ENCODE measurements around the gene MYO1G.
"Not testable (repeated sequence)": the region's sequence is repeated elsewhere in the genome, so short reads cannot be mapped to it uniquely, and the experiment has no call there.

MYO1G gene

GRCh38 chr7:44936322-44936721, 42.5 kb downstream of the MYO1G start:
- no peak for DNase-seq (ENCODE audit: low read depth)

- no peak for DNase-seq (ENCODE audit: low read depth)
These were observed 43.2 kb downstream of the MYO1G start for GRCh38 chr7:44935583-44935982.

GRCh38 chr7:44935016-44935415, 43.8 kb downstream of the MYO1G start:
- DNase-seq (ENCODE audit: low read depth), result no peak

GRCh38 chr7:44934510-44934909, 44.3 kb downstream of the MYO1G start:
- DNase-seq (ENCODE audit: low read depth), result not testable (repeated sequence)

GRCh38 chr7:44930921-44931320, 47.9 kb downstream of the MYO1G start:
- no peak for DNase-seq (ENCODE audit: low read depth)

- DNase-seq (ENCODE audit: low read depth), result no peak
These were observed 56.5 kb downstream of the MYO1G start for GRCh38 chr7:44922351-44922694.

GRCh38 chr7:44921607-44922350, 57.0 kb downstream of the MYO1G start:
- peak; percentile 97 for DNase-seq (ENCODE audit: low read depth)

- DNase-seq (ENCODE audit: low read depth), result no peak
These were observed 58.7 kb downstream of the MYO1G start for GRCh38 chr7:44920119-44920518.

GRCh38 chr7:44918029-44918428, 60.8 kb downstream of the MYO1G start:
- DNase-seq (ENCODE audit: low read depth), result no peak

- DNase-seq (ENCODE audit: low read depth), result no peak
These were observed 61.4 kb downstream of the MYO1G start for GRCh38 chr7:44917465-44917864.

GRCh38 chr7:44914992-44915607, 63.7 kb downstream of the MYO1G start:
- DNase-seq (ENCODE audit: low read depth), result peak; percentile 23

- DNase-seq (ENCODE audit: low read depth), result no peak
These were observed 66.0 kb downstream of the MYO1G start for GRCh38 chr7:44912775-44913347.

Data from stimulated activated CD8-positive, alpha-beta memory T cell treated with anti-CD3 and anti-CD28 coated beads, Interleukin-15, amount 100 ng/mL, for 1 hour (primary cell).